ENCODE results near the gene CDON.

CDON gene

DNA sequence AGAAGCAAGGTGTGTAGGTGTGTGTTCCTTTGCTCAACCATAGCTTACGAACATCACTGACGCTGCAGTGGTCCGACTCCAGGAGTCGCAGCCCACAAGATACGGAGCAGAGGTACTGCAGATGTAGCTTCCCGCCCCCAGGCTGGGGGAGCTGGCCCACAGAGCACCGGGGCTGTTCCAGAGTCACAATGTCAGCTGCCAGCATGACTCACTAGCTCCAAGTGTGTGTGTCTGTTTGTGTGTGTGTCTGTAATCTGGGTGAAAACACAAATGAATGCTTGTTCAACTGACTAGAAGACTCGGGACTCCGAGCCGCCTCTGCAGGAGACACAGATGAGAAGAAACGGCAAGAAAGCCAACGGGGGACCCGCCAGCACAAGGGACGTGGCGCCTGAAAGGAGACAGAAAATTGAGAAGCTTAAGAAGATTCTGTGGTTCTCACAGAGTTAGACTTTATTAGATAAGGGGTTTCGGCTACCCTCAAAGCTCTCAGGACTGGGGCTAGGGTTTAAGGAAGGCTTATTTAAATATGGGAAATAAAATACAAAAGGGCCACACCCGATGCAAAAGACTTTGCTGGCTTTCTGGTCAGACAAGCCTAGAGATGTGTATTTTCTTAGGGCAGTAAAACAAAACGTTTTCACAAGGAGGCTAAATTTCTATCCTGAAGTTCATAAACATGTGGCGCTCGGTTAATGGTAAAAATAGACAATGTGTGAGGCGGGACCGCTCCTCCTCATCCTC, 106.1 kb downstream of the CDON start:
- DNase-seq (ENCODE audit: low read depth, low spot score): no peak

DNA sequence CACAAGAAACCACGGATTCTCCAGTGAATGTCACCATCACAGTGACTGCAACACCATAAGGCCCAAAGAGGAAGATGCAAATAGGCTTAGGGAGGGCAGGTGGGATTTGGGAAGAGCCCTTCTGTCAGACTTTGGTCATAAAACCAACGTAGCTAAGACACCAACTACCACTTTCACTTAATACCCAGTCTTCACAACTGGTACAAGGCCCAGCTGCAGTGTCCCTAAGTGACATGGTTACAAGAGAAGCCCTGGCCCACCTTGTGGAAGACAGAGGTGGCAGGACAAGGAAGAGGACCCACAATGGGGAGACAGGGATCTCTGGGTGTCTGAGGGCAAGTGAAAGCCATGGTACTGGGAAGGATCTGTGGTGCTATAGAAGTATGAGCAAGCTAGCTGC, 106.8 kb downstream of the CDON start:
- no peak for DNase-seq (ENCODE audit: low read depth, low spot score)

- DNase-seq (ENCODE audit: low read depth, low spot score): no peak
Observed at GRCh38 chr11:125954945-125955640, 107.6 kb downstream of the CDON start.

GRCh38 chr11:125954123-125954944, 108.3 kb downstream of the CDON start:
- DNase-seq (ENCODE audit: low read depth, low spot score): no peak

- DNase-seq (ENCODE audit: low read depth, low spot score): no peak
Observed at GRCh38 chr11:125953401-125953935, 109.2 kb downstream of the CDON start.

DNA sequence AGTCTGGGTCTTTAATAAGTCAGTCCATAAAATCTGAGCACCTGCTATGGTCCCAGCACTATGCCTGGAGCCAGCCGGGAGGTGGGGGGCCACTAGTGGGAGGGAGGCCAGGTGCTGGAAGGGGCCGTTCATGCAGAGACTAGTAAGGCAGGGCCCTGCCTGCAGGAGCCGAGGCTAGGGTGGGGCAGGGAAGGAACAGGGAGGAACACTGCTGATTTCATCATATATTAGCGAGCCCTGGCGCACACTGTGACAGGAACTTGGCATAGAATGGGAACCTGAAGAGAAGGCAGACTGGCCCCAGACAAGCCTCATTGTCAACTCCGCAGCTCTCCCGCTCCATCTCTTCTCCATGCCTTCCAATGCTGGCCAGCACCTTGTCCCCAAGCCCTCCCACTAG, 109.7 kb downstream of the CDON start:
- DNase-seq (ENCODE audit: low read depth, low spot score): no peak

DNA sequence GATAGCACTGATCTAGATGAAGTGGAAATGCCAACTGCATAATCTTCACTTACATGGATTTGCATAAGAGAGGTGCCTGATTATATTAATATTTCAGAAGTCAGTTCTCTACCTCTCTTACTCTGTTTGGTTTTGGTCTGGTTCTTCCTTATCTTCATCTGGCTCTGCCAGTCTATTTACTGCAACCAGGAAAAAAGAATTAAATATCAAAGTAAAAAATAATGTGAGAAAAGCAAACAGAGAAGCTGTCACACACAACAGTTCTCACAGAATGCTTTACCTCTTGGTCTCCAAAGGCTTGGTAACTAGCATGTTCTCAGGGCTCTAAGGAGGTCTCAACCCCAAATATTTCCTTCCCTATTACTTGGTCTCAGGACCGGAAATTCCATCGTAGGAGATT, 110.1 kb downstream of the CDON start:
- DNase-seq (ENCODE audit: low read depth, low spot score): no peak

DNA sequence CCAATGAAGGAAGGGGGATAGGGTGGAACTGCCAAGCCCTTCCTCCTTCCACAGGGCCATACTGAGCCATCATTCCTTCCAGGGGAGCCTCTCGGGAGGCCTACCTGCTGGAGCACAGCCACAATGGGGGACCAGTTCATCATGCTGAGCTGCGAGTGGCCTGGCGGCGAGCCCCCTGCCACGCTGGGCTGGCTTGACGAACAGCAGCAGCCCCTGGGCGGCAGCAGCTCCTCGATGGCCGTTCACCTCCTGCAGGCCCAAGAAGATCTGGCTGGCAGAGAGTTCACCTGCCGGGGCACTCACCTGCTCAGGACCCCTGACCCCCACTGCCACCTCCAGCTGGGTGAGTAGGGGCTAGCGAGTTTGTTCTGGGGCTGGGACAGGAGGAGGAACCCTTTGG, 110.9 kb downstream of the CDON start:
- no peak for DNase-seq (ENCODE audit: low read depth, low spot score)

- no peak for DNase-seq (ENCODE audit: low read depth, low spot score)
Observed at GRCh38 chr11:125950696-125951651, 111.7 kb downstream of the CDON start.

DNA sequence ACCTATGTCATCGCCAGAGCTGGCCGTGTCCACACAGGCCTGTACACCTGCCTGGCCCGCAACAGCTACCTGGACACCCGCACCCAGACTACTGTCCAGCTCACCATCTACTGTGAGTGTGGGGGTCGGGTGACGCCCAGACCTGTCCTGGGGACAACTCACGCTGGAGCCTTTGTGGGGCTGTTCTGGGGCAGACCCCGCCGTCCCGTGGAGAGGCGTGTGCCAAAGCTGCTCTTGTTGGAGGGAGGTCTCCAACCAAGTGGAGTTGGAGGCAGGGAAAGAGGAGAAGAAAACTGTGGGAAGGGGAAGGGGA, 112.5 kb downstream of the CDON start:
- no peak for DNase-seq (ENCODE audit: low read depth, low spot score)

GRCh38 chr11:125949271-125950177, 113.1 kb downstream of the CDON start:
- no peak for DNase-seq (ENCODE audit: low read depth, low spot score)

- DNase-seq (ENCODE audit: low read depth, low spot score): no peak
Observed at GRCh38 chr11:125948278-125949051, 114.2 kb downstream of the CDON start.

DNA sequence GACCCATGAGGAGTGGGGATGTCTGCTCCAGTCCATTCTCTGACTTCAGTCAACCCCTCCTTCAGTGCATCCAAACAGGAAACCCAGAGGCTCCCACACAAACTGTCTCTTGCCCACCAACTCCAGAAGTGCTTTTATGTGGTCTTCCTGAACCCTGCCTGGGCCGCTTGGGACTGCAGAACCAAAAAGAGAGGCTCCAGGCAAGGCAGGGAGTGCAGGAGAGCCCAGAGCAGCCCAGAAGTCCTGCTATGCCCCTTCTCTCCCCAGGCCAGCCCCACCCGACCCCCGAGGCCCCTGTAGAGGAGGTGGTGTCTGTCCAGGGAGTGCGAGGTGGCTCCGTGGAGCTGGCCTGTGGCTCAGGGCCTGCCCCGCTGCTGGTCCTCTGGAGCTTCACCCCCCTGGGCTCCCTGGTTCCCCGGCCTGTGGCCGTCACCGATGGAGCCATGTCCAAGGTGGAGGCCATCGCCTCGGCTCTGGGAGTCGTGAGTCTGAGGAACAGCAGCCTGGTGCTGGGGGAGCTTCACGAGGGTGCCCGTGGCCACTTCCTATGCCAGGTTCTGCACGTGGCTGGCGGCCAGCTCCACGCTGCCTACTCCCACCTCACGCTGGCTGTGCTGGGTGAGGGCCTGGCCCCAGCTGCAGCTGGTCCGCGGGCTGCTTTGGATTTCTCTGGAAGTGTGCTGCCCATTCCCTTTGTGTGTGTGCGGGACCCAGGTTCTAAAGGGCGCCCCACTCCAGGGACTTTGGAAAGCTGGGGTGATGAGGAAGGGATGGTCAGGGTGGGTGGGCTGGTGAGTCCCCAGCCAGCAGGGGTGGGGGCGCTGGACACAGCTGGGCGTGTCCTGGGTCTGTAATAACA, 115.0 kb downstream of the CDON start:
- DNase-seq (ENCODE audit: low read depth, low spot score): no peak

DNA sequence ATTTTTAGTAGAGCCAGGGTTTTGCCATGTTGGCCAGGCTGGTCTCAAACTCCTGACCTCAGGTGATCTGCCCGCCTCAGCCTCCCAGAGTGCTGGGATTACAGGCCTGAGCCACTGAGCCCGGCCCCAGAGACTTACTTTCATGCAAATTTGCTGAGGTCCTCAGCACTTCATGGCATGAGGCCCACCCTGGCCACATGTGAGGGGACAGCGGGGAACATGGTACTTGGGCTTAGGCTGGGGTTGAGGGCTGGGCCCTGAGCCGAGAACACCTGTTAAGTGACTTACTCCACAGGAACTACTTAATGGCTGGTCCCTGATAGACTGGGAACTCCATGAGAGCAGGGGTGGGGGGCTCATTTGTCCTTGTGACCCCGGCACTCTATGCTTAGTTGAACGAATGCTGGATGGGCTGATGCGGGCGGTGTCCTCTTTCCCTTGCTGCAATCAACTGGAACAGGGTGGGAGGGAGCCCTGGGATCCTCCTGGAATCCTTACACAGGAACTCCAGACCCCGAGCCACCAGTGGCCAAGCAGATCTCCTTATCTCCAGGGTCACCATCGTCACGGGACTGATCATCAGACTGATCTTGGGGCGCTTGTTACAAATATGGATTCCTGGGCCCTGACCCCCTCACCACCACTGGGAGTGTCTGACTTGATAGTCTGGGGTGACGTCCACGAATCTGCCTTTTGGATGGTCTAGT, 115.8 kb downstream of the CDON start:
- DNase-seq (ENCODE audit: low read depth, low spot score): no peak

- no peak for DNase-seq (ENCODE audit: low read depth, low spot score)
Observed at GRCh38 chr11:125945797-125946520, 116.7 kb downstream of the CDON start, which contains the start of gene VSIG10L2. VSIG10L2 (plus strand) TSS chr11:125946044; CDS start chr11:125946056, 12 bp downstream.

DNA sequence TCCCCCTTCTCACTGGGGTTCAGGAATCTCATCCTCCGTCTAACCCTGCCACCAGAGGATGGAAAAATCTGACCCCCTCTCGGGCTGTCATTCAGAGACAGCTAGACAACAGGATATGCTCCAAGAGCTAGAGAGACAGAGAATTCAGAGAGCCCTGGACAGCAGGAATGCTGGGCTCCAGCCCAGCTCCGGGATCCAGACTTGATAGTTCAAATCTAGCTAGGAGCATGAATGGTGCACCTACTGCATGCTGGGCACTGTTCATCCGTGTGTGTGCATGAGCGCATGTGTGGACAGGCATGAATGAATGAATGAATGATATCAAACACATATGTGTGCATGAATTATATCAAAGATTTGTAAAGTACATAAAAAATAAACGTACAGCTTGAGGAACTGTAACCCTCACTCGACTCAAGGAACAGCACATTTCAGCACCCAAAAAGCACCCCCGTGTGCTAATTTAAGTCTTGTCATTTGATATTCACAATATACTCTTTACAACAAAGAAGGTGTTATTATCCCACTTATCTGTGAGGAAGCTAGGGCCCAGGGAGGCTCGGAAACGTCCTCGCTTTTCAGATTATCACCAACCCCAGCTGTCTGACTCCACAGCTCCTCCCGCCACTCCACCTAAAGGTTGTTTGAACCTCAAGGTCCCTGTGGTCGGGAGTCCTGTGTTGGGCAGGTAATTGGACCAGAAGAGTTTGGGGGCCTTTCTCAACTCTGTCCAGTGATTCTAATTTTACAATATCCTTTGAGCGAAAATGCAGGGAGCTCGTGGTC, 117.5 kb downstream of the CDON start:
- DNase-seq (ENCODE audit: low read depth, low spot score): no peak
